ENCODE data around the gene CROCC. TPM values are rescaled to one million over a fixed set of nuclear protein-coding genes. Genes with fewer than 3 reads are reported as not detected.

Gene CROCC
- total and polyA plus RNA-seq, 2 experiments from 2014 or later: 15.1 to 106 TPM

GRCh38 chr1:16903054-16903453 is 18.7 kb upstream of the CROCC start:
- Histone ChIP-seq H3K4me1 (ENCODE audit: insufficient read depth) (peaks cover 9% of the 10 kb centered on the region), H3K4me3 (no peak overlapping the region), H3K27ac (ENCODE audit: low read depth) (peak overlapping the region; percentile 98), H3K4me2 (peak overlapping the region; percentile 82), H3K36me3 (ENCODE audit: insufficient read depth) (no peaks in the 10 kb centered on the region), H3K9me2 (ENCODE audit: insufficient read depth) (no peaks in the 10 kb centered on the region), H2AFZ (peak overlapping the region; percentile 3), H3K79me2 (replicated peaks; ENCODE audit: insufficient read depth) (no peaks in the 10 kb centered on the region), H3K27me3 (ENCODE audit: insufficient read depth) (no peaks in the 10 kb centered on the region), H3F3A (replicated peaks; ENCODE audit: low read depth) (peaks cover 19% of the 10 kb centered on the region), H4K20me1 (replicated peaks; ENCODE audit: insufficient read depth) (no peaks in the 10 kb centered on the region)
- Mint-ChIP-seq H3K27me3 (ENCODE audit: insufficient read depth, low read depth, poor library complexity) (peaks cover 11% of the 10 kb centered on the region), H3K27ac (peak overlapping the region; percentile 81), H3K4me1 (peaks cover 19% of the 10 kb centered on the region), H3K4me3 (no peak overlapping the region; the same call in 1 of the 3 replicates), H3K36me3 (ENCODE audit: low read depth) (no peaks in the 10 kb centered on the region; the same call in 2 of the 3 replicates), H3K9me3 (peaks cover 8% of the 10 kb centered on the region; the same call in 2 of the 3 replicates)
- TF ChIP-seq POLR2AphosphoS5 (IDR thresholded peaks at IDR 0.05; ENCODE audit: low read depth) (no peak), REST (IDR thresholded peaks at IDR 0.05; ENCODE audit: unreplicated experiment) (no peak), NANOG (IDR thresholded peaks at IDR 0.05; ENCODE audit: borderline replicate concordance) (no peak), ETS1 (IDR thresholded peaks at IDR 0.05) (no peak)
- no peak for ATAC-seq
- DNase-seq (ENCODE audit: low spot score): no peak

GRCh38 chr1:16903458-16903796 is 18.3 kb upstream of the CROCC start:
- H3K27ac ChIP-seq (ENCODE audit: low read depth): peak overlapping the region; percentile 98
- Mint-ChIP-seq H3K4me1 (peaks cover 21% of the 10 kb centered on the region), H3K9me3 (peaks cover 8% of the 10 kb centered on the region; the same call in 2 of the 3 replicates), H3K27me3 (ENCODE audit: insufficient read depth, low read depth, poor library complexity) (peaks cover 11% of the 10 kb centered on the region), H3K36me3 (ENCODE audit: low read depth) (no peaks in the 10 kb centered on the region; the same call in 2 of the 3 replicates), H3K27ac (peak overlapping the region; percentile 81; the same call in 1 of the 2 replicates), H3K4me3 (no peak overlapping the region; the same call in 2 of the 3 replicates)
- H3K4me1 ChIP-seq (ENCODE audit: insufficient read depth): peaks cover 9% of the 10 kb centered on the region
- no peak for ATAC-seq
- H3K4me2 ChIP-seq: peak overlapping the region; percentile 82
- no peaks in the 10 kb centered on the region for H3K9me2 ChIP-seq (ENCODE audit: insufficient read depth)
- no peaks in the 10 kb centered on the region for H4K20me1 ChIP-seq (replicated peaks; ENCODE audit: insufficient read depth)
- H2AFZ ChIP-seq: peak overlapping the region; percentile 3
- H3K36me3 ChIP-seq (ENCODE audit: insufficient read depth): no peaks in the 10 kb centered on the region
- no peaks in the 10 kb centered on the region for H3K27me3 ChIP-seq (ENCODE audit: insufficient read depth)
- no peak for DNase-seq (ENCODE audit: low spot score)
- peak overlapping the region; percentile 56 for H3K4me3 ChIP-seq
- H3F3A ChIP-seq (replicated peaks; ENCODE audit: low read depth): peaks cover 15% of the 10 kb centered on the region
- H3K79me2 ChIP-seq (replicated peaks; ENCODE audit: insufficient read depth): no peaks in the 10 kb centered on the region
- TF ChIP-seq REST (IDR thresholded peaks at IDR 0.05; ENCODE audit: unreplicated experiment) (no peak), EZH2 (IDR thresholded peaks at IDR 0.05; ENCODE audit: low read depth, unreplicated experiment) (no peak), CTCF (conservative IDR thresholded peaks at IDR 0.05; ENCODE audit: low read depth in 2 of 2) (no peak), JUNB (IDR thresholded peaks at IDR 0.05; ENCODE audit: unreplicated experiment) (no peak), ZNF114 (CRISPR knock-in tag; IDR thresholded peaks at IDR 0.05) (no peak)
